Putamen (tissue), 1 donor: Measurements from ENCODE around the gene LCP2.

ENCODE experiments used
- DNase-seq: peaks from one replicate; pipeline ENCODE4 v3.0.0-alpha.2; 2016; ENCODE audit warnings: low spot score

The LCP2 gene

DNA sequence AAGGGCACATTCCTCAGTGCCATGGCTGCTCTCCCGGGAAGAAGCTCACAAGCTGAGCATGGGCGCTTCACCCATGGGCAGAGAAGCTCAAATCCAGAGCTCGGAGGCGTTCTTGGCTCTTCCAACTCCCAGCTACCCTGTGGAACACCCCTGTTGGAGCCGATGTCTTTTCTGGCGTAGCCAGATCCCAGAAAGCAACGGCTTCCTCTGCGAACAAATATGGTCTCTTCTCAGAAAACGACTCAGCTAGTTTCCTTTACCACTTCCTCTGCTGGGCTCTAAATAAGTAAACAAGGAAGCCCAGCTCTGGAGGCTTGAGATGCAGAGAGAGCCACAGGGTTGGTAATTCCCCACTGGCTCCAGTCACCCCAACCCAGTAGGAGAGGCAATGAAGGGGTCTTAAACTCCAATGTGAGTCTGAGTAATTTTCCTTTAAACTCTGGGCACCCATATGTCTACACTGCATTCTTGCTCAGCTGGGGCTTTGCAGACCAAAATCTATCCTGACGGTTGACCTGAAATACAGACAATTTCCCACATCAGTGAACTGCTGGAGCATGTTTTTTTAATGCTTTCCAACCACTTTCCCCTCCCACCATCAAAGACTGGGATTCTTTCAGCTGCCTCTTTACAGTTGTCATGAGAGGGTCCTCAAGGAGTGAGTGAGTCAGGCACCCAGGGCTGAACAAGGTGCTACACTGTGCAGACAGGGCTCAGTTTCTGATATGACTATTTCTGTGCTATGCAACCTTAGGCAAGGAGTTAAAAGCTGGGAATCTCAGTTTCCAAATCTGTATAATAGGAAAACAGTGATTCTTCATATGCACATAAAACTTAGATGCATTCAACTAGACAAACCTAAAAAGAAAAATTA, at the start of gene LCP2:
LCP2 (minus strand) TSS at position 189 of the 874 bp plus-strand sequence; CDS start at position 23, 166 bp downstream.
- no peak for DNase-seq

DNA sequence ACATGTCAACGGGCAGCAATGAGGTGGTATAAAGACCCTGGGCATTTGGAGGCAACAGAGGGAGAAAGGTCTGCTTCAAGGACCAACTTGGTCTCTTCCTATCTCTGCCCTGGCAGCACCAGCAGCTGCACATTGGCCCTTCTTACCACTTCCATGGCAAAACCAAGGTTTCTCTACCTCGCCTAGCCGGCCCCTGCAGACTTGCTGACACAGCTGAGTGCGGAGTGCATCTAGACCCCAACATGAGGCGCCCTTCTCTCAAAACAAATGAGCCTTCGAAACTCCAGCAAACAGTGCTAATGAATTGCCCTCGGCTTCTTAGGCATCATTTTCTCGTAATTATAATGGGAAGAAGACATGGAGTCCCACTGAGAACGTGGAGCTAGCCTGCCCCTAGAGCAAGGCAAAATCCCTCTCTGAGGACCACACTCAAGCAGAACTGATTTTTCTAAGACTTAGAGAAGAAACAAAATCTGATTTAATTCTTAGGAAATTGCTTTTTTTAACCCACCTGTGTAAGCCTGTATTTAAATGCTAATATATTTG, 49.5 kb upstream of the LCP2 start:
- DNase-seq: no peak

DNA sequence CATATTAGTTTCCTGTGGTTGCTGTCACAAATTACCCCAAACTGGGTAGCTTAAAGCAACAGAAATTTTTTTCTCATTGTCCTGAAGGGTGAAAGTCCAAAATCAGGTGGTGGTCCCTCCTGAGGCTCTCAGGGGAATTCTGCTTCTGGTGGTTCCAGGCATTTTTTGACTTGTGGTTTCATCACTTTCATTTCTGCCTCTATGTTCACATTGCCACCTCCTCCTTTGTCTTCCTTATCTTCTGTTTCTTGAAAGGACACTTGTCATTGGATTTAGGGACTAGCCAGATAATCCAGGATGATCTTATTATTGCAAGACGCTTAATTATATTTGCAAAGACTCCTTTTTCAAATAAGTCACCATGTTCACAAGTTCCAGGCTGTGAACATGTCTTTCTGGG, 48.4 kb upstream of the LCP2 start:
- DNase-seq: no peak

DNA sequence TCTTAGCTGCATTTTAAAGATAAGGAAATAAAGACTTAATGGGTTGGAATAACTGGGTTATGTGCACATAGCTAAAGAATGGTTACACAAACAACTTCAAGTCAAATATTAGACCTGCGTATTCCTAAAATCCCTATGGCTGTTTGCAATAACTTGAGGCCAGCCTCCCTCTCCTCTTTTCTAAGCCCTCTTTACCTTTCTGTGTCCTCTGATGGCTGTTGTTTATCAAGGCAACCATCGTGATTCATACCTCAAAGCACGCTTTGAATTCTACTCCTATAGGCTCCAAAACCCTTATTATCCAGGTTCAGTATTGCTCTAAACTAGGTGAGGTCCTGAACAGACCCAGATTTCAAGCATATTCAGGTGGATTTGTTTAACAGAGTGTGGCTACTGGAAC, 45.6 kb upstream of the LCP2 start:
- no peak for DNase-seq

DNA sequence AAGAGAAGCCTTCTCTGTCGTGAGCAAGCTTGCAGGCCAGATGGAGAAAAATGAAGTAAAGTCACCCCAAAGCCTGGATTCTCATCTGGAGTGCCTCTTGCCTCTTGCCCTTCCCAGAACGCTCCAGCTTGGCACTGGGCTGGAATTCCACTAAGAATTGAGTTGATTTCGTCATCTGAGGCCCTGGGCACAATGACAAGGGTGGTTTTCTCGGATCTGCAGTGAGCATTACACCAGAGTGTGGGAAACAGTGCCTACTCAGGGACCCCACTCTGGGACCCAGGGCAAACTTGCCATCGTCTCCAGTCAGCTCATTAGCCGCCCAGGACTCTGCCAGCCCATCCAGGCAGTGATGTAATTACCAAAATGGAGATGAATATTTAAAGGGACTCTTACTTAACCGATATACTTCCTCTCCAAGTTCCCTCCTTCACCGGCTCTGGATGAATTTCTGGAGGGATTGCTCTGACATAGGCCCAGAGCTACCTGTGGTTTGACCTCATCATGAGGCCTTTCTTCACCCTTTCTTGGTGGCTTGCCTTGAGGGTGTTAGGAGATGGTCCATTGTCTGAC, 44.7 kb upstream of the LCP2 start:
- DNase-seq: no peak

DNA sequence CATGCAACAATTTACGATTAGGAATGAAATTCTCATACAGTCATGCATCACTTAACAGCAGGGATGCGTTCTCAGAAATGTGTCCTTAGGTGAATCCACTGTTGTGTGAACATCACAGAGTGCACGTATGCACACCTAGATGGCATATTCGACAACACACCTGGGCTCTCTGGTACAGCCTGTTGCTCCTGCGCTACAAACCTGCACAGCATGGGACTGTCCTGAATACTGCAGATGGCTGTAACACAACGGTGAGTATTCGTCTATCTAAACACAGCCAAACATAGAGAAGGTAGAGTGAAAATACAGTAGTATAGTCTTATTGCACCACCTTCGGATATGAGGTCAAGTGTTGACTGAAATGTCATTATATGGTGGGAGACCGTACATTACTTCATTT, 44.0 kb upstream of the LCP2 start:
- no peak for DNase-seq

DNA sequence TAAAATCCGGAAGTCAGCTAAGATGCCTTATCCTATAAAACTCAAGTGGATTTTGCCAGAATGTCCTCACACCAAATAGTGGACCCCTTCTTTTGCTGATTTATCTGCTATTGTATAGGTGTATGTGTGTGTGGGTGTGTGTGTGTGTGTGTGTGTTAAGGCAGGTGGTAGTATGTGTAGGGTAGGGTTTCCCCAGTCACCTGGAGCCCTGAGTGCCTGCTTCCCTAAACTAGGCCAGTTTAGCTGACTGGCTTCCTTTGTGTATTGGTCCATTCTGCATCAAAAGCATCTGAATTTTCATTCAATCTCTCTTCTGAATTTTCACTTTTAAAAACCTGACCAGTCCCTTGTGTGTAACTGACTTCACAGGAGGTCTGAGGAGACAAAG, 42.2 kb upstream of the LCP2 start:
- DNase-seq: no peak

DNA sequence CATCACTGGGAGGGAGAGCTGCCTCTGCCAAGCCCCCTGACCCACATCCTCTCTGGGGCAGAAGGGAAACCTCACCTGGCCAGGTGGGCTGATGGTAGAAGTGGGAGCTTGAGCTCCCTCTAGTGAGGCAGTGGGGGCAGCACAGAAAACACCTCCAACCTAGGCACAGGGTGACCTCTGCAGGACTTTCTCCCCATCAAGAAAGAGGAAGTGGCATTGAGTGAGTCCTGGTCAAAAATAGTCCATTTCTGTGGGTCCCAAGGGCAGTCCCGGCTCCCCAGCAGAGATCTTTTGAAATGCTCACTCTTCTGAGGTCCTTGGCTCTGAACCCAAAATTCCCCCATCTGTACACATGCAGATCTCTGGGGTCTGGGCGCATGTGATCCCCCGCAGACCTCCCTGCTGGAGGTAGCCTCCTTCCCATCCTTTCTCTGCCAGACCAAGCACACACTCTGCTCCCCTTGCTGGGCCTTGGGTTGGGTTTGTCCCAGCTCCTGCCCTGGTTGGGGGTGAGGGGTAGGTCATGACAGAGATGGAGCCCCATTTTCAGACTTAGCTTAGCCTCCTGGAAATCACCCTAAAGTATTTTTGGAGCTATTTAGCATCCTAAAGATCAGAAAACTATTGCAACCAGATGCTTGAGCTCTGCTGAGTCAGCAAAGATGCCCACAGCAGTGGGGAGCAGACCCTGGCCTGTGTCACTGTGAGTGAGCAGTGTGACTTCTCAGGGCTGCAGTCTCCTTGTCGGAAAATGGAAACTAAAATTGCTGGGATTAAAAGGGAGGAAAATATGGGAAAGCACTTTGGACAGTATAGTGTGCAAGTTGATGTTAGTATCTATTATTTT, 41.6 kb upstream of the LCP2 start:
- no peak for DNase-seq

DNA sequence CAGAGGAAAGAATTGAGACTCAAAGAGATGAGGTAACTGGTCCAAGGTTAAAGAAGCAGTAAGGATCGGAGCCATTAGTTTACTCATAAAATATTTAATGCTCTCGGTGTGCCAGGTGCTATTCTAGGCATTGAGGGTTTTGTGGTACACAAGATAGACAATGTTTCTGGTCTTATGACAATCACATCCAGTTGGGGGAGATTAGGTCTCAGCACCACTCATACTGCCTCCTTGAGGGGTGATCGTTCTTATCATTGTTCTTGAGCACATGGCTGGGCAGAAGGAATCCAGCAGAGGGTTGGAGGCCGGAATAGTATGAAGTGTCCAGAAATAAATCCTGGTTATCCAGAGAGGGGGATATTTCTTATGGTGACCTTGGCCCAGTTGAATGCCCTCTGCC, 40.7 kb upstream of the LCP2 start:
- DNase-seq: no peak

DNA sequence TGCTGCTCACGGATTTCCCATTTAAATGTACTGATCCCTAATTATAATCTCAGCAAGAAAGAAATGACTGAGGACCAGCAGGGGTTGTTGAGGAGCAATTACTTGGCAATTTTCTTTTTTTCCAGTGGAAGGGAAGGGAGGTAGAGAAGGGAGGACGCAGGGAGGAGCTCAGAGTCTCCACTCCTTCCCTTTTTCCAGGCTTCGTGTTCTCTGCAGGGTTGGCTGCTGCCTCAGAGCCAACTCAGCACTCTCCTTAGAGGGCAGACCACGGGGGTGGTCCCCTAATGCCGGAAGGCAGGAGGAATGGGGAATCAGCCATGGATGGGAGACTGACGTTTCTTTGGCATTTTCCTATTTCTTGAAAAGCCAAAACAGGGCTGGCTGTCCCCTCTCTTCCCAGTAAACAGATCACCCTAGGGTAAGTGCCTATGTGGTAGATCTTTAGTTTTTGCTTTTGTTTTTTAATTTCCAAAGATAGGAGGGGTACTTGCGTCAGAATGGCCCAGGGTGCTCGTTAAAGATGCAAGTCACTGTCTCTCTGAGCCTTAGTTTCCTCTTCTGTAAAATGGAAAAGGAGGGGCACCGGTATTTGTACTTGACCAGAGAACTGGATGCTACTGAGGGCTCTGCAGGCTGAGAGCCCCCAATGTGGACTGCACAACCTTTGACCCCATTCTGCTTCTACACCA, 39.6 kb upstream of the LCP2 start:
- DNase-seq: no peak

DNA sequence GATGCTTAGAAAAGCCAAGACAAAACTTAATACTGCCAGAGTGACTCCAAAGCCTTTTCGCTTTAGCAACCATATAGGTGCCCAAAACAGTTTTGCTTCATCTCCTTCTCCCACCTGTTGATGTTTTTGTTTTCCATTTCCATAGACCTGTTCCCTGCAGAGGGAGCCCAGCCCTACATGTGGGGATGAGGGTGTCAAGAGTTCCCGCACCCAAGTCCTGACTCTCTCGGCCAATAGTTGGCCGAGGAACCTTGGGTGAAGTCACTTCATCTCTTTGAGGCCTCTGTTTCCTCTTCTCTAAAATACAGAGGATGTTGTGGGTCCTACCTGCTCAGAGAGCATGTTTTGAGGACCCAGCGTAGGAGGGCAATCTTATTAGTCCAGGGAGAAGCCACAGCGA, 38.5 kb upstream of the LCP2 start:
- no peak for DNase-seq

DNA sequence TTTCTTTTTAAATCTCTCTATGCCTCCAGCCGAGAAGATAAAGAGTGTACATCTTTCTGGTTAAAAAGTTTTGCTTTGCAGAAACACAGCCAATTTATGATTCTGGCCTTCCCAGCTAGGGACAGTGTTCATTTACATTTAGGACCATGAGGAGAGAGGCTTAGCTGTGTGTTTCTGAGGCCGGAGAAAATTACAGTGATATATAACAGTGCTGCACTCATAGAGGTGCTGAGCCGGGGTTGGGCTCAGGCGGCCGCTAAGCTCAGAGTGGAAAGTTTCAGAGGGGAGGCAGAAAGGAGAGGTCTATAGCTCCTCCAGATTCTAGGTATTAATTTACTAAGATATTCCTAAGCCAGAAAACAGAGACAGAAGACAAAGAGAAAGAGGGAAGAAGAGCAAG, 37.0 kb upstream of the LCP2 start:
- no peak for DNase-seq

DNA sequence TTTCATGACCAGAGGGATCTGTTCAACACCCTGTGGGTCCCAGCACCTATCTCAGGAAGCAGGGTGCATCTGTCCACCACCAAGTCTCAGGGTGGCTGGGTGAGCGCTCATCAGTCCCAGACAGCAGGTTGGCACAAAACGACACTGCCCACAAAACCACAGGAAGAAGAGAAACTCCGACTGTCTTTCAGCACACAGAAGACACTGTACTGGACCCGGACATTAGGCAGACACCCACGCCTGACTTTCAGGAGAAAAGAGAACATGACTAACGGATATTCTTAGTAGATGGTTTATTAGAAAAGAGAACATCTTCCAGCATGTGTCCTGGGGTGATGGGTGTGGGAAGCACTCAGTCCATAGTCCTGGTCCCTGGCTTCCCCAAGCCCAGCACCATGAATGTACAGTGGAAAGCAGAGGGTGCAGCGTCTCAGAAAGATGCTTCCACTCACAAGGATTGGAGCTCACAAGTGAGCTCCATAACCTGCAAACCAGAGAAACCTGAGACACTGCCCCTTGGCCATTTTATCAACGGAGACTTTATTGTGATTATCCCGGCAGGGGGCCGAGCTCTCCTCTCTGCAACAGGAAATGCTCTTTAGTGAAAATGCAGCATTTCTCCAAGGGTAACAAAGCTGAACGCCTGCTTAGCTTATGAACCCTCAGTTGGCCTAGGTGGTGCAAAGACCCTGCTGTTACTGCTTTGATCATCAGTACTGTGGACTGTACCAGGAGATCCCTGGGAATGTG, 35.8 kb upstream of the LCP2 start:
- no peak for DNase-seq

DNA sequence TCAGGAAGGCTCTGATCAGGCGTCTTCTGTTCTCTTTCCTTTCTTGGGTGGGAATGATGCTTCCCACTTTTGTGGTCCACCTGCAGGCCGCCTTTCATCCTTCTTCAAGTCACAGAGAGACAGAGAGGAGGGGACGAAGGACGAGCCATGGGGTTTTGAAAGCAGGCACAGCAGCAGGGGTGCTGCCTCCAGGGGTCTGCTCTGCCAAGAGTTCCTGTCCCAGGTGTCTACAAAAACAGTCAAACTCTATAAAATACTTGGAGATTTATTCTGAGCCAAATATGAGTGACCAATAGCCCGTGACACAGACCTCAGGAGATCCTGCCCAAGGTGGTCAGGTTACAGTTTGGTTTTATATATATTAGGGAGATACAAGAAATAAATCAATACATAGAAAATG, 34.5 kb upstream of the LCP2 start:
- no peak for DNase-seq

DNA sequence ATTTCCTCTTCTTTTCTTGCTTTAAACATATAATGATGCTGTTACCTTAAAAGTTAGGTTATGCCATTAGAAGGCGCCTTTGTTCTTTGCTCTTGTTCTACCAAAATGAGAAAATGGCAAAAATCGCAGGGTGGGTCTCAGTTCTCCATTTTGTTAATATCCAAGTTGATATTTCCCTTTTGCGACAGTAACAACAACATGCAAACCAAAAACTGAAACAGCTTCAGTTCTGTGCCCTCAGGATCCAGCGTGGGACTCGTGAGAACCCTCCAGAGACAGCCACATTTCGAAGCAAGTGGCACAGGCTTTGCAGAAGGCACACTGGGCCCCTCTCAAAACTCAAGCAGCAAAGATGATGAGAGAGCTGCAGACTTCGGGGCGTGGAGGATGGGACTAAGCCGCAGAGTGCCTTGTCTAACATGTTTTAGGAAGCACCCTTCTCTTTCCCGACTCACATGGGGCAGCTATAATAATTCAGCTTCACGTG, 33.0 kb upstream of the LCP2 start:
- DNase-seq: no peak

DNA sequence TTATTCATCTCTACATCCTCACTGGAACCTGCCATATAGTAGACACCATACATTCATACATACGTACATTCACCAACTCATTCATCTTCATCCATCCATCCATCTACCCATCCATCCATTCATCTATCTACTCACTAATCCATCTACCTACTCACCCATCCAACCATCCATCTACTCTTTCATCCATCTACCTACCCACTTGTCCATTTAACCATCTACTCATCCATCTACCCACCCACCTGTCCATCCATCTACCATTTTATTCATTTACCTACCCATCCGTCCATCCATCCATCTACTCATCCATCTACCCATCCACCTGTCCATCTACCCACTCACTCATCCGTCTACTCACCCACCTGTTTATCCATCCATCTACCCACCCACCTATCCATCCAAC, 31.9 kb upstream of the LCP2 start:
- DNase-seq: no peak

DNA sequence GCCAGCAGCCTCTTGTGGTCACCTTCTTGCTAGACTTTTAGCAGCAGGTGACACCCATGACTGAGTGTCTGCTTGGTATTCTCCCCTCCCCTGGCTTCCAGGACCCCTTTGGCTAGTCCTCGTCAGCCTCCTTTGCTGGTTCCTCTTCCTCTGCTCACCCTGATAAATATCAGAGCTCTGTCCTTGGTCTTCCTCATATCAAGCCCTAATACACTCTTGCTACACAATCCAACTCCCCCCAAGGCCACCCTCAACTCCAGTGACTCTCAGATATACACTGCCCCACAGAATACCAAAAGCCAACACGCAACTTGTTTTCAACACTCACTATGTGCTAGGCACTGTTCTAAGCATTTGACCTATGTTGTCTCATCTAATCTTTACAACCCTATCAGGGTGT, 30.3 kb upstream of the LCP2 start:
- DNase-seq: no peak

DNA sequence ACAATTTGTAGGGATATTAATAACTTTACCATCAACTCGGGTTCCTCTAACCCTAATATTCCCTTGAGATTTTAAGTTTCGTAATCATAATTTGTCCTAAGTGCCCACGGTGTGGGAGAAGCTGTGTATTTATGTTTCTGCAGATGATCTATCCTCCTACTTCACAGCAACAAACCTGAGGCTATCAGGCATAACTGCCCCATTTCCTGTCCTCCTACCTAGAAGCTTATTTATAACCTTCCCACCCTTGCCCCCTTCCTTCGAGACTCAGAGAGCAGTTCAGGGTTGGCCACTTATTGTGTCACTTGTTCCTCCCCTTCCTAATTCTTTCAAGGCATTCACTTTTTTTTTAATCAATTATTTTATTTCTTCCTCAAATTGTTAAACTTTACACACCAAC, 29.6 kb upstream of the LCP2 start:
- no peak for DNase-seq

DNA sequence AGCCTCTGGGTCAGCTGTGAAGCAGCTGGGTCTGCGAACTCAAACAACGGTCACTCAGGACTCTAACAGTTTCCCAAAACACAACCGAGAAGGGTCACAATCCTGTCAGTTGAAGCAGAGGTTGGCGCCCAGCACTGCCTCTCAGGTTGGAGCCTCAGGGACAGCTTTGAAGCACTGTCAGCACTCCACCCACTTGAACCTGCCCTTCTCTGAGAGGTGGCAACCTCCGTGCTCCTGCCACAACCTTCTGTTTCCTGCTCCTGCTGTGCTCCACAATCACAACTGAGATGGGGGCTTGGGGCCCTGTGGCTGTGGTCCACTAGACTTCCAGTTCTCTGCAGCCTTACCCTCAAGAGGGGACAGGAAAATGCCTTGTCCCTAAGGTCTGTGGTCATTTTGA, 21.7 kb upstream of the LCP2 start:
- DNase-seq: no peak

DNA sequence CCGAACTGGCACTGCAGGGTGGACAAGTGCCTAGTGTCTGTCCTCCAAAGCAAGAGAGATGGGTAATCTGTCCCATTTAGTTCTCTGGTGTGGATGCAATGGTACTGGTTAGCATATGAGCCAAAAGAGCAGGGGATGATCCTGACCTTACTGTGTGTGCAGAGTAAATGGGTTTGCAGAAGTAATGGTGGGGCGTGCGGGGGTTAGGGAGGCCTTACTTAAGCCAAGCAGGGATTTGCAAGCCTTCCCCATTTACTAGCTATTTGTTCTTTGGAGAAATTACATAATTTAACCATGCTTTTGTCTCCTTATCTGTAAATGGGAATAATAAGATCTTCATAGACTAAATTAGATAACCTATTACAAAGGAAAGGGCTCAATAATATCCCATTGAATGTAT, 19.9 kb upstream of the LCP2 start:
- no peak for DNase-seq

DNA sequence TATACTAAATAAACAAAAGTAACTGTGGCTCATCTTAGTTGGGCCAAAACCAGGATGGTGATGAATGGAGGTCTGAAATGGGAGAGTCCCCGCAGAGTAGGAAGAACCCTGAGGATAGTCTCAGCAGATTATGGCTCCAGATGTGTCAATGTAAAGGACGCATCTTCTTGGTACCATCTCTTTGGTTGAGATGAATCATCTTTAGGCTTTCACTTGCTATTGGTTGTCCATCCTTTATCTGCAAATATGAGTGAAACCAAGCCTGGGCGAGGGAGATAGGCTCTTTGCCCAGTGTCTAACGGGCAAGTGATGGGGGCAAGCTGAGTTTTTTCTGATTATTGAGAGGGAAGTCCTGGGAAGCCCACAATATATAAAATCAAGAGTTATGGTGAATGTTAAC, 19.4 kb upstream of the LCP2 start:
- no peak for DNase-seq
